Measurements from ENCODE around the gene GABRB1.

GRCh38 chr4:47474799-47475198 lies 443.4 kb downstream of the GABRB1 start:
- TF ChIP-seq POLR2A (IDR thresholded peaks at IDR 0.05) = no peak
- no peak for TF ChIP-seq CTCF (IDR thresholded peaks at IDR 0.05)

Measured in thyroid gland (tissue), 4 donors.